WTC11 (cell line): Measurements from ENCODE around the gene ZNF266. TPM values are rescaled to one million over a fixed set of nuclear protein-coding genes. Genes with fewer than 3 reads are reported as not detected.

Source experiments
- ATAC-seq: fragments of 200-7000 bp; cut with Tn5 transposase; 2 replicates; pipeline ENCODE4 v1.10.0; 2021; ENCODE audit warnings: mild to moderate bottlenecking, moderate library complexity
- CTCF ChIA-PET: fragments of 300-600 bp; sonication (Branson Sonifier 250); formaldehyde crosslinking; loops from one replicate; lab custom pipeline; 2021; ENCODE audit warnings: antibody characterized with exemption; lab: Charles Lee
- POLR2A ChIA-PET: fragments of 350-600 bp; sonication (Branson Sonifier 250); formaldehyde crosslinking; loops from one replicate; lab custom pipeline; 2021; ENCODE audit warnings: antibody characterized with exemption; lab: Charles Lee
- DNase-seq: peaks from one replicate; pipeline ENCODE4 v3.0.0; 2021; ENCODE audit warnings: low spot score
- H3K27ac Mint-ChIP-seq: 2 replicates; pipeline ENCODE4 v1.8.0; 2021; ENCODE audit warnings: mixed read lengths
- H3K27me3 Mint-ChIP-seq: 2 replicates; pipeline ENCODE4 v1.8.0; 2021; ENCODE audit warnings: low read depth, mild to moderate bottlenecking, moderate library complexity, mixed read lengths
- H3K36me3 Mint-ChIP-seq: 2 replicates; pipeline ENCODE4 v1.8.0; 2021; ENCODE audit warnings: mixed read lengths
- H3K4me1 Mint-ChIP-seq: 2 replicates; pipeline ENCODE4 v1.8.0; 2022; ENCODE audit warnings: mixed read lengths
- H3K4me3 Mint-ChIP-seq: 2 replicates; pipeline ENCODE4 v1.8.0; 2021; ENCODE audit warnings: mild to moderate bottlenecking, moderate library complexity, mixed read lengths
- H3K9me3 Mint-ChIP-seq: 2 replicates; pipeline ENCODE4 v1.8.0; 2021; ENCODE audit warnings: mixed read lengths
- ATF3 ChIP-seq: sonication (generic); formaldehyde crosslinking; conservative IDR thresholded peaks from 2 replicates; pipeline ENCODE4 v1.8.1; 2022; ENCODE audit warnings: mild to moderate bottlenecking, missing genetic modification reagents
- ATF6 ChIP-seq: sonication (generic); formaldehyde crosslinking; IDR thresholded peaks from 2 replicates; pipeline ENCODE4 v1.8.1; 2023; ENCODE audit warnings: mild to moderate bottlenecking, missing genetic modification reagents
- CDX4 ChIP-seq: fragments of 250-450 bp; sonication (Bioruptor Pico); IDR thresholded peaks from 2 replicates; pipeline ENCODE4 v1.9.0; 2021; ENCODE audit warnings: moderate library complexity, mild to moderate bottlenecking, inconsistent platforms, borderline replicate concordance
- ERG ChIP-seq: fragments of 250-450 bp; sonication (Bioruptor Pico); IDR thresholded peaks from 2 replicates; pipeline ENCODE4 v1.8.0; 2021; ENCODE audit warnings: mild to moderate bottlenecking
- IRF1 ChIP-seq: sonication (generic); formaldehyde crosslinking; IDR thresholded peaks from 2 replicates; pipeline ENCODE4 v1.8.0; 2023; ENCODE audit warnings: missing genetic modification reagents
- IRF2 ChIP-seq: sonication (generic); formaldehyde crosslinking; IDR thresholded peaks from 2 replicates; pipeline ENCODE4 v1.8.0; 2022; ENCODE audit warnings: low read depth, missing genetic modification reagents, borderline replicate concordance
- JAZF1 ChIP-seq: fragments of 250-450 bp; sonication (Bioruptor Pico); IDR thresholded peaks from 2 replicates; pipeline ENCODE4 v1.9.0; 2021; ENCODE audit warnings: moderate library complexity, mild to moderate bottlenecking, inconsistent platforms
- MAX ChIP-seq: sonication (generic); formaldehyde crosslinking; IDR thresholded peaks from 2 replicates; pipeline ENCODE4 v1.8.0; 2022; ENCODE audit warnings: mild to moderate bottlenecking, missing genetic modification reagents
- NR1H2 ChIP-seq: sonication (generic); formaldehyde crosslinking; IDR thresholded peaks from 2 replicates; pipeline ENCODE4 v1.9.0; 2021; ENCODE audit warnings: mild to moderate bottlenecking, moderate library complexity, missing genetic modification reagents
- NR2C2 ChIP-seq: sonication (generic); formaldehyde crosslinking; IDR thresholded peaks from 2 replicates; pipeline ENCODE4 v1.8.0; 2022; ENCODE audit warnings: mild to moderate bottlenecking, missing genetic modification reagents
- PRDM15 ChIP-seq: sonication (generic); formaldehyde crosslinking; IDR thresholded peaks from 2 replicates; pipeline ENCODE4 v1.8.0; 2022; ENCODE audit warnings: missing genetic modification reagents
- PREB ChIP-seq: sonication (generic); formaldehyde crosslinking; IDR thresholded peaks from 2 replicates; pipeline ENCODE4 v1.8.1; 2022; ENCODE audit warnings: mild to moderate bottlenecking, missing genetic modification reagents, moderate library complexity, borderline replicate concordance
- ZBTB21 ChIP-seq: sonication (generic); formaldehyde crosslinking; IDR thresholded peaks from 2 replicates; pipeline ENCODE4 v1.8.1; 2023; ENCODE audit warnings: mild to moderate bottlenecking, missing genetic modification reagents, borderline replicate concordance
- ZNF138 ChIP-seq: sonication (generic); formaldehyde crosslinking; conservative IDR thresholded peaks from 2 replicates; pipeline ENCODE4 v1.8.1; 2022; ENCODE audit warnings: mild to moderate bottlenecking, moderate library complexity, missing genetic modification reagents
- ZNF263 ChIP-seq: sonication (generic); formaldehyde crosslinking; IDR thresholded peaks from 2 replicates; pipeline ENCODE4 v1.8.1; 2022; ENCODE audit warnings: low read depth, mild to moderate bottlenecking, moderate library complexity, missing genetic modification reagents
- ZNF396 ChIP-seq: fragments of 250-450 bp; sonication (Bioruptor Pico); IDR thresholded peaks from 2 replicates; pipeline ENCODE4 v1.8.0; 2021; ENCODE audit warnings: mild to moderate bottlenecking, moderate library complexity, borderline replicate concordance
- ZNF423 ChIP-seq: fragments of 250-450 bp; sonication (Bioruptor Pico); IDR thresholded peaks from 2 replicates; pipeline ENCODE4 v2.1.2; 2022; ENCODE audit warnings: mild to moderate bottlenecking, moderate library complexity
- ZNF425 ChIP-seq: fragments of 250-450 bp; sonication (Bioruptor Pico); conservative IDR thresholded peaks from 2 replicates; pipeline ENCODE4 v1.9.0; 2021; ENCODE audit warnings: mild to moderate bottlenecking
- total RNA-seq: library from RNA; stranded (reverse); gene quantifications from 3 replicates; pipeline ENCODE4 v1.2.3, GENCODE V29; 2021

ZNF266 gene
- total RNA-seq, 1 experiment from 2014 or later: 19.4 TPM

GRCh38 chr19:9461938-9462337, 26.6 kb upstream of the ZNF266 start (continued):
- TF ChIP-seq MAX (CRISPR knock-in tag) (no peak), PREB (CRISPR knock-in tag) (no peak), ZNF263 (CRISPR knock-in tag) (no peak), ERG (no peak), PRDM15 (CRISPR knock-in tag) (no peak), ATF3 (CRISPR knock-in tag) (no peak)

GRCh38 chr19:9456018-9456689, 20.8 kb upstream of the ZNF266 start:
- no peak for DNase-seq
- ChIA-PET POLR2A (no interaction called here), CTCF (no interaction called here)
- Mint-ChIP-seq H3K36me3 (peaks cover 59% of the 10 kb centered on the region), H3K27me3 (peaks cover 11% of the 10 kb centered on the region), H3K9me3 (peaks cover 97% of the 10 kb centered on the region), H3K4me3 (no peak overlapping the region), H3K27ac (no peak overlapping the region), H3K4me1 (no peaks in the 10 kb centered on the region)
- ATAC-seq: no peak
- TF ChIP-seq ZNF396 (CRISPR knock-in tag): no peak
- TF ChIP-seq IRF2: no peak
- no peak for TF ChIP-seq ZBTB21
- TF ChIP-seq ZNF138 (CRISPR knock-in tag): no peak
- no peak for TF ChIP-seq NR1H2 (CRISPR knock-in tag)
- TF ChIP-seq IRF1: no peak
- TF ChIP-seq ZNF423 (CRISPR knock-in tag): no peak
- TF ChIP-seq ZNF425 (CRISPR knock-in tag): no peak
- no peak for TF ChIP-seq PRDM15 (CRISPR knock-in tag)
- no peak for TF ChIP-seq JAZF1 (CRISPR knock-in tag)
- no peak for TF ChIP-seq NR2C2 (CRISPR knock-in tag)
- no peak for TF ChIP-seq ATF6 (CRISPR knock-in tag)
- TF ChIP-seq CDX4 (CRISPR knock-in tag): no peak
